WI38 (cell line): ENCODE measurements around the gene NEK2.
"Not testable (repeated sequence)": the region's sequence is repeated elsewhere in the genome, so short reads cannot be mapped to it uniquely, and the experiment has no call there.

ENCODE experiments used
- H3K4me3 ChIP-seq: 2 replicates; pipeline ENCODE4 v1.5.1; 2011; ENCODE audit warnings: low read depth, mild to moderate bottlenecking, control low read depth, low read length
- CTCF ChIP-seq: IDR thresholded peaks from 2 replicates; pipeline ENCODE4 v1.5.1; 2012; ENCODE audit warnings: low read depth, mild to moderate bottlenecking, control low read depth, low read length

Gene NEK2

GRCh38 chr1:211648336-211648735 is 27.1 kb downstream of the NEK2 start:
- TF ChIP-seq CTCF: no peak
- no peak overlapping the region for H3K4me3 ChIP-seq

GRCh38 chr1:211647711-211648121 is 27.7 kb downstream of the NEK2 start:
- TF ChIP-seq CTCF: no peak
- H3K4me3 ChIP-seq: no peak overlapping the region

GRCh38 chr1:211646566-211646965 is 28.9 kb downstream of the NEK2 start:
- no peak for TF ChIP-seq CTCF
- no peak overlapping the region for H3K4me3 ChIP-seq

- H3K4me3 ChIP-seq: not testable (repeated sequence)
Measured at GRCh38 chr1:211645601-211646000, 29.8 kb downstream of the NEK2 start.

- H3K4me3 ChIP-seq: no peak overlapping the region
- TF ChIP-seq CTCF: no peak
Measured at GRCh38 chr1:211644653-211645052, 30.8 kb downstream of the NEK2 start.

- no peak for TF ChIP-seq CTCF
- H3K4me3 ChIP-seq: no peak overlapping the region
Measured at GRCh38 chr1:211643324-211644212, 31.9 kb downstream of the NEK2 start.

GRCh38 chr1:211642870-211643269 is 32.6 kb downstream of the NEK2 start:
- no peak for TF ChIP-seq CTCF
- no peak overlapping the region for H3K4me3 ChIP-seq

GRCh38 chr1:211641942-211642341 is 33.5 kb downstream of the NEK2 start:
- no peak for TF ChIP-seq CTCF
- no peak overlapping the region for H3K4me3 ChIP-seq
